T-helper 2 cell treated with Interferon-gamma antibody and Interleukin-4, amounts not matched to agents 5 μg/mL and 100 μg/mL, for 36 hours (primary cell): ENCODE results near the gene ZNF260.

Experiments used
- DNase-seq: peaks from one replicate; pipeline ENCODE4 v3.0.0; 2021; ENCODE audit warnings: low spot score
- H3K27ac Mint-ChIP-seq: one replicate; pipeline ENCODE4 v1.8.0; 2021; ENCODE audit warnings: mild to moderate bottlenecking, mixed read lengths
- H3K27me3 Mint-ChIP-seq: one replicate; pipeline ENCODE4 v1.8.0; 2021; ENCODE audit warnings: low read depth, mixed read lengths
- H3K36me3 Mint-ChIP-seq: one replicate; pipeline ENCODE4 v1.8.0; 2021; ENCODE audit warnings: low read depth, mixed read lengths
- H3K4me1 Mint-ChIP-seq: one replicate; pipeline ENCODE4 v1.8.0; 2021; ENCODE audit warnings: low read depth, mixed read lengths
- H3K4me3 Mint-ChIP-seq: one replicate; pipeline ENCODE4 v1.8.0; 2022; ENCODE audit warnings: mild to moderate bottlenecking, moderate library complexity, mixed read lengths
- H3K9me3 Mint-ChIP-seq: one replicate; pipeline ENCODE4 v1.8.0; 2021; ENCODE audit warnings: mixed read lengths

ZNF260 gene

DNA sequence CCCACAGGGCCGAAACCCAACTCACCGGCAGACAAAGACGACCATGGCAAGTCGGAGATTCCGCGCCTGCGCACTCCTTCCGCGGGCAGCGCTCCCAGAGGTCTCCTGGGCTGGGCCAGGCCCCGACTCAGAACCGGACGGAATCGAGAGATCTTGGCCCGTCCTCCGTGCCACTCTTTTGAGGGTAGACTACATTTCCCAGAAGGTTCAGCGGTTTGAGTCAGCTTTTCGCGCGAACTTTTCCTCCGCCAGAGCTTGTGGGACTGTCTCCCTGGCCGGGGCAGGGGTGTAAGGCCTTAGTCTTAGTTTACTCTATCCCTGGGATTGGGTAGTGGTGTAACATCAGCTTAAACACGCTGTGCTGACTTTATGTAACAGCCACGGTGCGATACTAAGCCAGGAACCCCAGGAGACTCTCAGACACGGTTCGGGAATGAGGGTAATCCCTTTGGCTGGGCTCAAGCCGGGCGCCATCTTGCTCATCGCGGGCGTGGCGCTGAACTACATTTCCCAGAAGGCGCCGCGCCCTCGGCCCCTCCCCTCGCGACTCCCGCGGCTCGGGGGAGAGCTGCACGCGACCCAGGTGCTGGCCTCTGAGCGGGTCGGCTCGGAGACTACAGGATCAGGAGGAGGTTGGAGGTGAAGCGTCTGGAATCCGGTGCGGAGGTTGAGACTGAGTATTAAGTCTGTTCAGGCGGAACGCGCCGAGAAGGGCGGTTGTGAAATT, at the start of gene ZNF260:
Gene ZNF260, minus strand, starts transcription at position 78 of the 727 bp plus-strand sequence. CDS start 13,033 bp downstream, outside the sequence.
- H3K27ac Mint-ChIP-seq: peak within 1 kb of the TSS; percentile 100
- peak; percentile 91 for DNase-seq
- peak within 1 kb of the TSS; percentile 100 for H3K4me3 Mint-ChIP-seq
- peaks cover 43% of the 10 kb centered on the region for H3K36me3 Mint-ChIP-seq
- peaks cover 43% of the 10 kb centered on the region for H3K9me3 Mint-ChIP-seq
- peaks cover 18% of the 10 kb centered on the region for H3K4me1 Mint-ChIP-seq
- no peaks in the 10 kb centered on the region for H3K27me3 Mint-ChIP-seq

GRCh38 chr19:36577271-36577996, 49.4 kb upstream of the ZNF260 start:
- peaks cover 40% of the 10 kb centered on the region for H3K9me3 Mint-ChIP-seq
- H3K36me3 Mint-ChIP-seq: peaks cover 81% of the 10 kb centered on the region
- no peak overlapping the region for H3K27ac Mint-ChIP-seq
- H3K27me3 Mint-ChIP-seq: no peaks in the 10 kb centered on the region
- no peak overlapping the region for H3K4me3 Mint-ChIP-seq
- DNase-seq: no peak
- peaks cover 16% of the 10 kb centered on the region for H3K4me1 Mint-ChIP-seq

DNA sequence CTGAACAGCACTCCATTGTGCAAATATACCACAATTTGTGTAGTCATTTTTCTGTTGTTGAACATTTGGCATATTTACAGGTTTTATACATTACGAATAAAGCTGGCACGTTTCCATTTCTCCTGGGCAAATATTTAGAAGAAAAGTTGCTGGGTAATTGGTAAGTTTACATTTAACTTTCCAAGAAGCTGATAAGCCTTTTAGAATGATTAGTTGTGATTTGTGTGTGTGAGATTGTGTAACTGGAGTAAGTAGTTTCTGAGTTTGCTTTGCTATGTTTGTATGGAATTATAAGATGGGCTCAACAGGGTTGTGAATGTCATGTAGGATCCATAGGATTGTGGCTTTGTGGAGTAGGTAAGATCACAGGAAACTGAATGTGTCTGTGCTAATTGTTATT, 46.7 kb upstream of the ZNF260 start:
- H3K27ac Mint-ChIP-seq: peak overlapping the region; percentile 29
- H3K9me3 Mint-ChIP-seq: peaks cover 30% of the 10 kb centered on the region
- H3K36me3 Mint-ChIP-seq: peaks cover 74% of the 10 kb centered on the region

GRCh38 chr19:36573895-36574720, 46.0 kb upstream of the ZNF260 start:
- Mint-ChIP-seq H3K27ac (peak overlapping the region; percentile 99), H3K4me1 (peaks cover 24% of the 10 kb centered on the region), H3K4me3 (peak overlapping the region; percentile 98), H3K36me3 (peaks cover 75% of the 10 kb centered on the region), H3K9me3 (peaks cover 26% of the 10 kb centered on the region), H3K27me3 (no peaks in the 10 kb centered on the region)
- peak; percentile 4 for DNase-seq

More for the DNA sequence above, 46.7 kb upstream of the ZNF260 start:
- Mint-ChIP-seq H3K4me1 (peaks cover 24% of the 10 kb centered on the region), H3K27me3 (no peaks in the 10 kb centered on the region), H3K4me3 (peak overlapping the region; percentile 98)
- DNase-seq: no peak

- Mint-ChIP-seq H3K36me3 (peaks cover 76% of the 10 kb centered on the region), H3K4me1 (peaks cover 24% of the 10 kb centered on the region), H3K27me3 (no peaks in the 10 kb centered on the region), H3K4me3 (peak within 1 kb of the TSS; percentile 98), H3K27ac (peak within 1 kb of the TSS; percentile 99), H3K9me3 (peaks cover 31% of the 10 kb centered on the region)
- DNase-seq: peak; percentile 90
Observed at GRCh38 chr19:36573020-36573894, 45.2 kb upstream of the ZNF260 start, which contains the start of gene ZNF529. TSS of gene ZNF529 (minus strand) at chr19:36573292. CDS start at chr19:36572346, 946 bp downstream.

DNA sequence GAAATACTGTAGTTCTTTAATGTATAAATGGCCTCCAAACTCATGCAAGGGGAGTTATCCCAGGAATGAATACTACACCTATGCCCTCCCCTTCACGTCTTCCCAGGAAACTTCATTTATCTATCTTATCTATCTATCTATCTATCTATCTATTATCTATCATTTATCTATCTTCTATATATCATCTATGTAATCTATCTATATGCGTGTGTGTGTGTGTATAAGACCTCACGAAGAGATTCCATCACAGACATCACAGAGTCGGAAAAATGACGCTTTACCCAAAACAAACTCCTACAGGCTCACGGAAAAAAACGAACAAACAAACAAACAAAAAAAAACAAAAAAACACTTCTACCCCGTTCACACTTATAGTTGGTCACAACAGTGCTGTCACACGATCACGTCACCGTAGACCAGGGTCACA, 44.5 kb upstream of the ZNF260 start:
- DNase-seq: no peak
- Mint-ChIP-seq H3K36me3 (peaks cover 80% of the 10 kb centered on the region), H3K27ac (peak overlapping the region; percentile 99)

GRCh38 chr19:36564391-36564790, 36.3 kb upstream of the ZNF260 start:
- H3K4me3 Mint-ChIP-seq: no peak overlapping the region
- peaks cover 74% of the 10 kb centered on the region for H3K36me3 Mint-ChIP-seq
- H3K27ac Mint-ChIP-seq: no peak overlapping the region
- no peaks in the 10 kb centered on the region for H3K27me3 Mint-ChIP-seq
- DNase-seq: no peak
- peaks cover 71% of the 10 kb centered on the region for H3K9me3 Mint-ChIP-seq
- H3K4me1 Mint-ChIP-seq: no peaks in the 10 kb centered on the region

More for the DNA sequence above, 44.5 kb upstream of the ZNF260 start:
- peaks cover 24% of the 10 kb centered on the region for H3K4me1 Mint-ChIP-seq
- H3K4me3 Mint-ChIP-seq: peak overlapping the region; percentile 98
- peaks cover 37% of the 10 kb centered on the region for H3K9me3 Mint-ChIP-seq
- no peaks in the 10 kb centered on the region for H3K27me3 Mint-ChIP-seq

- no peak overlapping the region for H3K4me3 Mint-ChIP-seq
- H3K4me1 Mint-ChIP-seq: no peaks in the 10 kb centered on the region
- no peak overlapping the region for H3K27ac Mint-ChIP-seq
- H3K9me3 Mint-ChIP-seq: peaks cover 86% of the 10 kb centered on the region
- H3K27me3 Mint-ChIP-seq: no peaks in the 10 kb centered on the region
- H3K36me3 Mint-ChIP-seq: peaks cover 80% of the 10 kb centered on the region
- no peak for DNase-seq
Observed at GRCh38 chr19:36547001-36547732, 19.1 kb upstream of the ZNF260 start.

GRCh38 chr19:36528921-36529518, 949 bp upstream of the ZNF260 start:
- Mint-ChIP-seq H3K9me3 (peaks cover 42% of the 10 kb centered on the region), H3K27me3 (no peaks in the 10 kb centered on the region), H3K27ac (peak overlapping the region; percentile 100), H3K4me1 (peaks cover 18% of the 10 kb centered on the region), H3K36me3 (peaks cover 44% of the 10 kb centered on the region), H3K4me3 (peak overlapping the region; percentile 100)
- DNase-seq: peak; percentile 5

DNA sequence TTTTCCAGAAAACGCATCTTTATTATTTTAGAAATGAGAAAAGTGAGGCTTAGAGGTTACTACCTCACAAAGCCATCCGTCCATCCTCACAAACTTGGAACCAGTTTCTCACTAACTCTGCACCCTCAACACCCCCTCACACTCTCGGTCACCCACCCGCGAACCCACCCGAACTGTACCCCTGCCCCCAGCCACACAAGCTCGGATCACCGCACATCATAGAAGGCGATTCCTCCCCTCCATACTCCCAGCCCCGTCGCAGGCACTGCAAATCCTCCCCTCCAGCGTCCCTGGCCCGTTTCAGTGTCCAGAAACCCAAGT, 238 bp downstream of the ZNF260 start:
- H3K36me3 Mint-ChIP-seq: peaks cover 47% of the 10 kb centered on the region
- H3K9me3 Mint-ChIP-seq: peaks cover 44% of the 10 kb centered on the region
- peak overlapping the region; percentile 100 for H3K27ac Mint-ChIP-seq
- peak overlapping the region; percentile 100 for H3K4me3 Mint-ChIP-seq
- peaks cover 18% of the 10 kb centered on the region for H3K4me1 Mint-ChIP-seq
- DNase-seq: no peak
- no peaks in the 10 kb centered on the region for H3K27me3 Mint-ChIP-seq

DNA sequence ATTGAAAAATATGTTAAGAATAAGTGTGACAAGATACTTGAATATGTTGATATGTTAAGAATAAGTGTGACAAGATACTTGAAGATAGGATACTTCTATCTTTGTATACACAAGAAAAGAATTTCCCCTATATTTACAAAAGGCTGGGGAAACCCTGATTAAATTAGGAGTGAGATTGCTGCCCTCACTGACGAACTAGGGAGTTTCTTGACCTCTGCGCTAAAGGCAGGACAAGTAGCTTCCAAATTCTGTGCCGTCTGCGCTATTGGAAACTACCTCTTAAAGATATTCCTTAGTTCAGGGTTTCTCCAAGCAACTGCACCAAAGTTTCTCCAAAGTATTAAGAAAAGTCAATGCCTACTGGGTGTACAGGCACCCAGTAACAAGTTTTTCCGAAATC, 730 bp downstream of the ZNF260 start:
- Mint-ChIP-seq H3K9me3 (peaks cover 48% of the 10 kb centered on the region), H3K36me3 (peaks cover 51% of the 10 kb centered on the region), H3K4me3 (peak overlapping the region; percentile 100), H3K27me3 (no peaks in the 10 kb centered on the region), H3K4me1 (peaks cover 18% of the 10 kb centered on the region), H3K27ac (no peak overlapping the region)
- DNase-seq: no peak

GRCh38 chr19:36526581-36526980, 1.5 kb downstream of the ZNF260 start:
- Mint-ChIP-seq H3K27me3 (no peaks in the 10 kb centered on the region), H3K27ac (no peak overlapping the region), H3K4me1 (peaks cover 18% of the 10 kb centered on the region), H3K9me3 (peaks cover 48% of the 10 kb centered on the region), H3K4me3 (peak overlapping the region; percentile 73), H3K36me3 (peaks cover 51% of the 10 kb centered on the region)
- no peak for DNase-seq
